Ishikawa (cell line): Measurements from ENCODE around the gene NFYC.

Source experiments
- CEBPB ChIP-seq: IDR thresholded peaks from 2 replicates; pipeline ENCODE4 v1.6.1; 2012
- CREB1 ChIP-seq: IDR thresholded peaks from 2 replicates; pipeline ENCODE4 v1.6.1; 2012; ENCODE audit warnings: low read depth
- EGR1 ChIP-seq: IDR thresholded peaks from 2 replicates; pipeline ENCODE4 v1.6.1; 2012
- EP300 ChIP-seq: IDR thresholded peaks from 2 replicates; pipeline ENCODE4 v1.6.1; 2012; ENCODE audit warnings: borderline replicate concordance
- FOXM1 ChIP-seq: IDR thresholded peaks from 2 replicates; pipeline ENCODE4 v1.6.1; 2012; ENCODE audit warnings: low read depth, borderline replicate concordance
- NFIC ChIP-seq: IDR thresholded peaks from 2 replicates; pipeline ENCODE4 v1.6.1; 2012
- RAD21 ChIP-seq: IDR thresholded peaks from 2 replicates; pipeline ENCODE4 v1.6.1; 2012; ENCODE audit warnings: low read depth
- TAF1 ChIP-seq: IDR thresholded peaks from 2 replicates; pipeline ENCODE4 v1.6.1; 2012; ENCODE audit warnings: low read depth, mild to moderate bottlenecking
- TCF12 ChIP-seq: IDR thresholded peaks from 2 replicates; pipeline ENCODE4 v1.6.1; 2012; ENCODE audit warnings: low read depth
- TEAD4 ChIP-seq: IDR thresholded peaks from 2 replicates; pipeline ENCODE4 v1.6.1; 2012
- YY1 ChIP-seq: IDR thresholded peaks from 2 replicates; pipeline ENCODE4 v1.6.1; 2012; ENCODE audit warnings: low read depth
- ZBTB7A ChIP-seq: IDR thresholded peaks from 2 replicates; pipeline ENCODE4 v1.6.1; 2012; ENCODE audit warnings: low read depth
- TF ChIP-seq, protein P1 (sequence below): IDR thresholded peaks from 2 replicates; pipeline ENCODE4 v1.6.1; 2012
- TF ChIP-seq, protein P2 (sequence below): IDR thresholded peaks from 2 replicates; pipeline ENCODE4 v1.6.1; 2012
- TF ChIP-seq, protein P3 (sequence below): IDR thresholded peaks from 2 replicates; pipeline ENCODE4 v1.6.1; 2012; ENCODE audit warnings: low read depth, mild to moderate bottlenecking

Gene NFYC

DNA sequence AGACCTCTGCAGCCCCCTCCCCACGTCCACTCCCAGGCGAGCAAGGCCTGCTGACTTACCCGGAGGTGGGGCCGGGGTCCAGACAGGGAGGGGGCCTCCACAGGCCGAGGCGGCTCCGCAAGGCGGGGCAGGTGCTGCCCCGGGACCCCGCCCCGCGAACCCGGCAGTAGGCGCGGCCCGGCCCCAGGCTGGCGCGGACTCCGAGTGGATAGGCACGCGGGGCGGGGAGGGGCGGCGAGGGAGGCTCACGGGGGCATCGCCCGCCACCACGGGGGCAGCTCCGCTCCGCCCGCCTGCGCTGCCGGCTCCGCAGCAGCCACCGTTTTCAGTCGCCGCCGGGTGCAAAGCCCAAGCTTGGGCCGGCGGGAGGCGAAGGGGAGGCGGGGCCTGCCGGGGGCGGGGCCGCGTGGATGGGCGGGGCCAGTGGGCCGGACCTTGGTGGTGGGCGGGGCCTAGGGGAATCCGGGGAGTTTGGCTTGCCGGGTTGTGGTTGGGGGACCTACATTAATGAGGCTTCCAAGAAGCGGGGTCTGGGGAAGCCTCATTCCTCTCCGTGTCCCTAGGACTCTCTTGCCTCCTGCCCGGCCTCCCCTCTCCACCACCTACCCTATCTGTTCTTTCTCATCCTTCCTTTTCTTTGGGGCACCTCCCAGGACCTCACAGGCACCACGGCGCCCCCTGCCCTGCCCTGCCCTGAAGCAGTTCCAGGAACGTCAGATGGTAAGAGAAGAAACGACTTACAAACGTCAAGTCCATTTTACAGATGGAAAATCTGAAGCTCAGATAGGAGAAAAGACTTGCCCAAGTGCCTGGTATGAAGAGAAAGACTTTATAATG lies 26.0 kb upstream of the NFYC start, which contains the start of gene RIMS3:
Gene RIMS3 (minus strand): TSS at position 348 of the 837 bp plus-strand sequence. CDS start 23,757 bp downstream, outside the sequence.
- no peak for TF ChIP-seq TEAD4
- TF ChIP-seq ZBTB7A, result peak; percentile 63; the same call in 1 of the 2 replicates
- TF ChIP-seq NFIC, result no peak
- no peak for TF ChIP-seq TAF1
- no peak for TF ChIP-seq RAD21

DNA sequence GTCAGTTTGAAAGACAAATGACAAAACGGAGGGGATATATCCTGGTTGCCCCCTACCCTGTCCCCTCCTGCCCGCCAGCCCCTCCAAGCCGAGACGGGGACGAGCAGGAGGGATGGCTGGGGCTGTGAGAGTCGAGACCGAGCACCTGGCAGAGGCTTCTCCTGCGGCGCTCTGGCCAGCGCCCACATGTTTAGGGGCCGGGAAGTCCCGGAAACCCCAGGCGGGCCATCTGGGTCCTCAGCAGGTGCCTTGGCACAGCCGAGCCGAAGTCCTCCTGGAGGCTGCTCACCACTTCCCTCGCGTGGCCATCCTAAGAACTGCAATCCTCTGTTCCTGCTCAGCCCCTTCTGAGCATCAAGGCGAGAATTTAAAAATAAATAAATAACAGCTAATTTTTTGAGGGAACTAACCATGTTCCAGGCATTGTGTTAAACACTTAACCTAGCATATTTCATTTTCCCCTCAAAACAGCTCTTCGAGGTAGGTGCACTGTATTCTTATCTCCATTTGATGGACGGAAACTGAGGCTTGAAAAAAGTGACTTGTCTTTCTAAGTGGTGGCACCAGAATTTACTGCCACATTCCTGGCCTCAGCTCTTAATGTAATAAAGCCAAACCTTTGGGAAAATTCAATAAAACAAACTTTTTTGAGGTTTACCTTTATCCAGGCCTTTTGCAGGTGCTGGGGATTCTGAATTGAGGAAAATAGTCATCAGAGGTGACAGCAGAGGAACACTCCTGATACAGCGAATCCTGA lies 22.6 kb upstream of the NFYC start:
- TF ChIP-seq RAD21 (peak; percentile 70), CREB1 (no peak), TCF12 (peak; percentile 78), EGR1 (no peak), YY1 (no peak), NFIC (peak; percentile 85), ZBTB7A (peak; percentile 85), TAF1 (no peak), CEBPB (no peak), TEAD4 (no peak), EP300 (no peak), FOXM1 (0 out of 2 replicates have a peak, but pooled peaks have one; percentile 23)
- TF ChIP-seq, protein P1, sequence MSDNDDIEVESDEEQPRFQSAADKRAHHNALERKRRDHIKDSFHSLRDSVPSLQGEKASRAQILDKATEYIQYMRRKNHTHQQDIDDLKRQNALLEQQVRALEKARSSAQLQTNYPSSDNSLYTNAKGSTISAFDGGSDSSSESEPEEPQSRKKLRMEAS, result peak; percentile 53
- TF ChIP-seq, protein P2, sequence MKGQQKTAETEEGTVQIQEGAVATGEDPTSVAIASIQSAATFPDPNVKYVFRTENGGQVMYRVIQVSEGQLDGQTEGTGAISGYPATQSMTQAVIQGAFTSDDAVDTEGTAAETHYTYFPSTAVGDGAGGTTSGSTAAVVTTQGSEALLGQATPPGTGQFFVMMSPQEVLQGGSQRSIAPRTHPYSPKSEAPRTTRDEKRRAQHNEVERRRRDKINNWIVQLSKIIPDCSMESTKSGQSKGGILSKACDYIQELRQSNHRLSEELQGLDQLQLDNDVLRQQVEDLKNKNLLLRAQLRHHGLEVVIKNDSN, result no peak
- TF ChIP-seq, protein P3, sequence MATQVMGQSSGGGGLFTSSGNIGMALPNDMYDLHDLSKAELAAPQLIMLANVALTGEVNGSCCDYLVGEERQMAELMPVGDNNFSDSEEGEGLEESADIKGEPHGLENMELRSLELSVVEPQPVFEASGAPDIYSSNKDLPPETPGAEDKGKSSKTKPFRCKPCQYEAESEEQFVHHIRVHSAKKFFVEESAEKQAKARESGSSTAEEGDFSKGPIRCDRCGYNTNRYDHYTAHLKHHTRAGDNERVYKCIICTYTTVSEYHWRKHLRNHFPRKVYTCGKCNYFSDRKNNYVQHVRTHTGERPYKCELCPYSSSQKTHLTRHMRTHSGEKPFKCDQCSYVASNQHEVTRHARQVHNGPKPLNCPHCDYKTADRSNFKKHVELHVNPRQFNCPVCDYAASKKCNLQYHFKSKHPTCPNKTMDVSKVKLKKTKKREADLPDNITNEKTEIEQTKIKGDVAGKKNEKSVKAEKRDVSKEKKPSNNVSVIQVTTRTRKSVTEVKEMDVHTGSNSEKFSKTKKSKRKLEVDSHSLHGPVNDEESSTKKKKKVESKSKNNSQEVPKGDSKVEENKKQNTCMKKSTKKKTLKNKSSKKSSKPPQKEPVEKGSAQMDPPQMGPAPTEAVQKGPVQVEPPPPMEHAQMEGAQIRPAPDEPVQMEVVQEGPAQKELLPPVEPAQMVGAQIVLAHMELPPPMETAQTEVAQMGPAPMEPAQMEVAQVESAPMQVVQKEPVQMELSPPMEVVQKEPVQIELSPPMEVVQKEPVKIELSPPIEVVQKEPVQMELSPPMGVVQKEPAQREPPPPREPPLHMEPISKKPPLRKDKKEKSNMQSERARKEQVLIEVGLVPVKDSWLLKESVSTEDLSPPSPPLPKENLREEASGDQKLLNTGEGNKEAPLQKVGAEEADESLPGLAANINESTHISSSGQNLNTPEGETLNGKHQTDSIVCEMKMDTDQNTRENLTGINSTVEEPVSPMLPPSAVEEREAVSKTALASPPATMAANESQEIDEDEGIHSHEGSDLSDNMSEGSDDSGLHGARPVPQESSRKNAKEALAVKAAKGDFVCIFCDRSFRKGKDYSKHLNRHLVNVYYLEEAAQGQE, result no peak

DNA sequence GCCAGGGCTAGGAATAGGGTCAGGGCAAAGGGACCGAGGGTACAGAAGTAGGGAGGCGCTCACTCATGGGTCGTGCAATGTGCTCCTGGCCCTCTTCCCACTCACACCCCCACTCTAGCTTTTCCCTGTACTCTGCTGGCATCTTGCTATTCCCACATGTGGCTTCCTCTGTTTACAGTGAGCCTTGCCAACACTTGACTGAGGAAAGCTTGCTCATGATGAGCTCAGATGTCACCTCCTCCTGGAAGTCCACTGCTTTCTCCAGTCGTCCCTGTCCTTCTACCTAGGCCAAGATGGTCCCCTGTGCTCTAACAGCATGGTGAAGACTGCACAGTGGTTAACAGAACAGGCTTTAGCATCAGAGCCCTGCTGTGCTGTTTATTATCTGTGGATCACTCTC lies 18.1 kb upstream of the NFYC start:
- TF ChIP-seq, protein P1, result no peak
- TF ChIP-seq TCF12 (no peak), RAD21 (no peak), EP300 (no peak), CEBPB (no peak), FOXM1 (no peak), CREB1 (no peak)
- TF ChIP-seq, protein P3, result no peak

DNA sequence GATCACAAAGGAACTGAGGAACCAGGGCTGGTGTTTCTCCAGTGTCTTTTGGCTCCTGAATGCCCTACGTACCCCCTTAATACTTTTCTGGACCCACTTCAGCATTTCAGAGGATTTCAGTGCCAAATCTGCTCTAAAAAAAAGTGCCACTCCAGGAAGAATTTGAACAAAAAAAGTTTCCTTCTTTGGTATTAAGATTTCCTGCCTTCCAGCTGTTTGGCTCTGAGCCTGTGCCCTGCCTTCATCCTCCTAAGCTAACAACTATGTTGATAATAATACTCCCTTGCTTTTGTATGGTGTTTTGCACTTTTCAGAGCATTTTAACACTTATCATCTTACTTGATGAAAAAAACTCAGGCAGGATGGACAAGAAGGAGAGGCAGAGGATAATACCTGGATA lies 15.0 kb upstream of the NFYC start:
- TF ChIP-seq RAD21 (no peak), EGR1 (no peak), ZBTB7A (no peak), NFIC (no peak), TCF12 (no peak), EP300 (no peak), CREB1 (no peak), CEBPB (no peak), YY1 (no peak), TAF1 (no peak), TEAD4 (no peak), FOXM1 (no peak)
- TF ChIP-seq, protein P2, result no peak
- TF ChIP-seq, protein P3, result no peak
- TF ChIP-seq, protein P1, result no peak
